OCI-LY1 (cell line): ENCODE measurements around the gene SLC30A3.

Experiments
- CTCF ChIP-seq: fragments of 200-600 bp; sonication (generic), shearing (Covaris generic); IDR thresholded peaks from 2 replicates; pipeline ENCODE4 v1.5.1; 2017; ENCODE audit warnings: mild to moderate bottlenecking, antibody characterized with exemption, low read length, moderate library complexity, mixed read lengths
- EZH2 ChIP-seq: fragments of 200-600 bp; sonication (generic), shearing (Covaris generic); IDR thresholded peaks from 2 replicates; pipeline ENCODE4 v1.8.0; 2017; ENCODE audit warnings: borderline replicate concordance, mixed run types, mild to moderate bottlenecking, antibody characterized with exemption, low read length, moderate library complexity, mixed read lengths

- TF ChIP-seq CTCF (no peak), EZH2 (no peak)
Observed at GRCh38 chr2:27205206-27205605, 57.6 kb downstream of the SLC30A3 start.
